HG02840 (cell line): ENCODE measurements around the gene TLCD3B.

Experiments
- ATAC-seq: cut with Tn5 transposase; IDR thresholded peaks from one replicate; pipeline ENCODE4 v1.9.1; 2021; ENCODE audit warnings: mild to moderate bottlenecking, moderate library complexity, moderate number of reproducible peaks; ENCODE audit not compliant: unreplicated experiment, low FRiP score

Gene TLCD3B

GRCh38 chr16:29991571-29991904, 39.5 kb downstream of the TLCD3B start:
- no peak for ATAC-seq

- ATAC-seq = no peak
These were observed 40.0 kb downstream of the TLCD3B start for GRCh38 chr16:29990883-29991570.

GRCh38 chr16:29990034-29990433, 41.0 kb downstream of the TLCD3B start:
- no peak for ATAC-seq

- no peak for ATAC-seq
These were observed 41.8 kb downstream of the TLCD3B start for GRCh38 chr16:29989111-29989858.

- ATAC-seq = no peak
These were observed 42.6 kb downstream of the TLCD3B start for GRCh38 chr16:29988346-29989075.

GRCh38 chr16:29987371-29988085, 43.5 kb downstream of the TLCD3B start:
- no peak for ATAC-seq

- no peak for ATAC-seq
These were observed 44.1 kb downstream of the TLCD3B start for GRCh38 chr16:29986931-29987330.

GRCh38 chr16:29986231-29986630, 44.8 kb downstream of the TLCD3B start:
- no peak for ATAC-seq

GRCh38 chr16:29985271-29985811, 45.7 kb downstream of the TLCD3B start:
- ATAC-seq = no peak

- ATAC-seq = no peak
These were observed 46.3 kb downstream of the TLCD3B start for GRCh38 chr16:29984764-29985147.

GRCh38 chr16:29984137-29984763, 46.8 kb downstream of the TLCD3B start:
- no peak for ATAC-seq

- no peak for ATAC-seq
These were observed 47.5 kb downstream of the TLCD3B start for GRCh38 chr16:29983420-29984136.

- no peak for ATAC-seq
These were observed 48.3 kb downstream of the TLCD3B start for GRCh38 chr16:29982560-29983419.

GRCh38 chr16:29978564-29979270, 52.4 kb downstream of the TLCD3B start:
- no peak for ATAC-seq

GRCh38 chr16:29978081-29978480, 53.0 kb downstream of the TLCD3B start:
- no peak for ATAC-seq

GRCh38 chr16:29977063-29977825, 53.8 kb downstream of the TLCD3B start:
- no peak for ATAC-seq

- ATAC-seq = no peak
These were observed 55.1 kb downstream of the TLCD3B start for GRCh38 chr16:29975811-29976511.
